Neutrophil (primary cell): ENCODE data around the gene SPATA46.

Experiments
- H3K27ac ChIP-seq: fragments of 200-600 bp; sonication (generic); 2 replicates; pipeline ENCODE4 v1.5.1; 2016; ENCODE audit warnings: mild to moderate bottlenecking, moderate library complexity
- H3K27me3 ChIP-seq: fragments of 200-600 bp; sonication (generic); 2 replicates; pipeline ENCODE4 v1.6.0; 2016; ENCODE audit warnings: mild to moderate bottlenecking
- H3K36me3 ChIP-seq: fragments of 200-600 bp; sonication (generic); 2 replicates; pipeline ENCODE4 v1.5.1; 2017
- H3K4me1 ChIP-seq, 2 experiments: fragments of 200-600 bp in 1 of 2; sonication (generic) in 1 of 2; 1 replicate in 1 of 2; 2 replicates in 1 of 2; pipeline versions ENCODE4 v1.5.1 to v1.6.1; 2013 to 2016; ENCODE audit warnings: low read depth in 1 of 2, low read length in 1 of 2, mild to moderate bottlenecking in 1 of 2, moderate library complexity in 1 of 2; ENCODE audit not compliant: control insufficient read depth in 1 of 2, insufficient read depth in 1 of 2
- H3K4me3 ChIP-seq, 2 experiments: fragments of 200-600 bp in 1 of 2; sonication (generic) in 1 of 2; 1 replicate in 1 of 2; 2 replicates in 1 of 2; pipeline ENCODE4 v1.5.1; 2013 to 2016; ENCODE audit warnings: low read depth in 1 of 2, low read length in 1 of 2, mild to moderate bottlenecking in 1 of 2, moderate library complexity in 1 of 2
- H3K9me3 ChIP-seq: fragments of 200-600 bp; sonication (generic); 2 replicates; pipeline ENCODE4 v1.5.1; 2016
- CTCF ChIP-seq: fragments of 200-600 bp; sonication (generic); IDR thresholded peaks from 2 replicates; pipeline ENCODE4 v1.5.1; 2016; ENCODE audit warnings: antibody characterized with exemption

SPATA46 gene

GRCh38 chr1:162397039-162397448 is 20.4 kb upstream of the SPATA46 start:
- no peak overlapping the region for H3K27ac ChIP-seq
- peaks cover 0 to 2% of the 10 kb centered on the region in 2 experiments for H3K4me1 ChIP-seq
- H3K4me3 ChIP-seq, result no peak overlapping the region
- no peaks in the 10 kb centered on the region for H3K36me3 ChIP-seq
- no peaks in the 10 kb centered on the region for H3K9me3 ChIP-seq
- TF ChIP-seq CTCF, result no peak
- H3K27me3 ChIP-seq, result peaks cover 46% of the 10 kb centered on the region

- TF ChIP-seq CTCF, result no peak
- Histone ChIP-seq H3K9me3 (no peaks in the 10 kb centered on the region), H3K36me3 (no peaks in the 10 kb centered on the region), H3K27me3 (peaks cover 46% of the 10 kb centered on the region), H3K4me1 (peaks cover 0 to 5% of the 10 kb centered on the region in 2 experiments), H3K27ac (no peak overlapping the region), H3K4me3 (no peak overlapping the region)
Measured at GRCh38 chr1:162396201-162396906, 19.7 kb upstream of the SPATA46 start.

GRCh38 chr1:162391790-162392563 is 15.3 kb upstream of the SPATA46 start:
- TF ChIP-seq CTCF, result peak; percentile 35
- Histone ChIP-seq H3K36me3 (no peaks in the 10 kb centered on the region), H3K27me3 (peaks cover 23% of the 10 kb centered on the region), H3K4me1 (peaks cover 9% of the 10 kb centered on the region in 2 experiments), H3K4me3 (no peak overlapping the region), H3K9me3 (no peaks in the 10 kb centered on the region), H3K27ac (no peak overlapping the region)

- H3K27ac ChIP-seq, result no peak overlapping the region
- H3K4me1 ChIP-seq, result peaks cover 9% of the 10 kb centered on the region in 2 experiments
- TF ChIP-seq CTCF, result no peak
- H3K36me3 ChIP-seq, result no peaks in the 10 kb centered on the region
- H3K9me3 ChIP-seq, result no peaks in the 10 kb centered on the region
- H3K27me3 ChIP-seq, result peaks cover 9% of the 10 kb centered on the region
- no peak overlapping the region for H3K4me3 ChIP-seq
Measured at GRCh38 chr1:162390396-162391185, 13.9 kb upstream of the SPATA46 start.

GRCh38 chr1:162389971-162390370 is 13.3 kb upstream of the SPATA46 start:
- peaks cover 9% of the 10 kb centered on the region in 2 experiments for H3K4me1 ChIP-seq
- no peaks in the 10 kb centered on the region for H3K36me3 ChIP-seq
- H3K27ac ChIP-seq, result no peak overlapping the region
- H3K9me3 ChIP-seq, result no peaks in the 10 kb centered on the region
- no peak for TF ChIP-seq CTCF
- no peak overlapping the region for H3K4me3 ChIP-seq
- H3K27me3 ChIP-seq, result peaks cover 4% of the 10 kb centered on the region
